Ishikawa (cell line): Measurements from ENCODE around the gene HSF2.
A peak's percentile ranks its signal among the peaks of the same experiment; 100 is the strongest.

Experiments
- CEBPB ChIP-seq: IDR thresholded peaks from 2 replicates; pipeline ENCODE4 v1.6.1; 2012
- CREB1 ChIP-seq: IDR thresholded peaks from 2 replicates; pipeline ENCODE4 v1.6.1; 2012; ENCODE audit warnings: low read depth
- EGR1 ChIP-seq: IDR thresholded peaks from 2 replicates; pipeline ENCODE4 v1.6.1; 2012
- EP300 ChIP-seq: IDR thresholded peaks from 2 replicates; pipeline ENCODE4 v1.6.1; 2012; ENCODE audit warnings: borderline replicate concordance
- FOXM1 ChIP-seq: IDR thresholded peaks from 2 replicates; pipeline ENCODE4 v1.6.1; 2012; ENCODE audit warnings: low read depth, borderline replicate concordance
- NFIC ChIP-seq: IDR thresholded peaks from 2 replicates; pipeline ENCODE4 v1.6.1; 2012
- RAD21 ChIP-seq: IDR thresholded peaks from 2 replicates; pipeline ENCODE4 v1.6.1; 2012; ENCODE audit warnings: low read depth
- TAF1 ChIP-seq: IDR thresholded peaks from 2 replicates; pipeline ENCODE4 v1.6.1; 2012; ENCODE audit warnings: low read depth, mild to moderate bottlenecking
- TCF12 ChIP-seq: IDR thresholded peaks from 2 replicates; pipeline ENCODE4 v1.6.1; 2012; ENCODE audit warnings: low read depth
- TEAD4 ChIP-seq: IDR thresholded peaks from 2 replicates; pipeline ENCODE4 v1.6.1; 2012
- YY1 ChIP-seq: IDR thresholded peaks from 2 replicates; pipeline ENCODE4 v1.6.1; 2012; ENCODE audit warnings: low read depth
- ZBTB7A ChIP-seq: IDR thresholded peaks from 2 replicates; pipeline ENCODE4 v1.6.1; 2012; ENCODE audit warnings: low read depth
- TF ChIP-seq, protein P1 (sequence below): IDR thresholded peaks from 2 replicates; pipeline ENCODE4 v1.6.1; 2012; ENCODE audit warnings: low read depth, mild to moderate bottlenecking
- TF ChIP-seq, protein P2 (sequence below): IDR thresholded peaks from 2 replicates; pipeline ENCODE4 v1.6.1; 2012
- TF ChIP-seq, protein P3 (sequence below): IDR thresholded peaks from 2 replicates; pipeline ENCODE4 v1.6.1; 2012

HSF2 gene

DNA sequence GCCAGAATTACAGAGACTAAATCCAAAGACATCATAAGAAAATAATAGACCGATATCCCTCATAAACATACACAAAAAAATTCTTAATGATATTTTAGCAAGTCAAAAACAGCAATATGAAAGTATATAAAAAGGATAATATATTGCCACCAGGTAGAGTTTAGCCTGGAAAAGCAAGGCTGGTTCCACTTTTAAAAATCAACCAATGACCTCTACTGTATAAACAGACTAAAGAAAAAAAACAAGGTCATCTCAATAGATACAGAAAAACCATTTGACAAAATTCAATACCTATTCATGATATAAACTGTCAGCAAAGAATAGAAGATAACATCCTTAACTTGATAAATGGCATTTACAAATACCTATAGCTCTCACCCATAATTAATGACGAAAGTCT, 62.4 kb downstream of the HSF2 start:
- TF ChIP-seq YY1: no peak
- TF ChIP-seq EP300: no peak
- no peak for TF ChIP-seq ZBTB7A
- no peak for TF ChIP-seq EGR1

DNA sequence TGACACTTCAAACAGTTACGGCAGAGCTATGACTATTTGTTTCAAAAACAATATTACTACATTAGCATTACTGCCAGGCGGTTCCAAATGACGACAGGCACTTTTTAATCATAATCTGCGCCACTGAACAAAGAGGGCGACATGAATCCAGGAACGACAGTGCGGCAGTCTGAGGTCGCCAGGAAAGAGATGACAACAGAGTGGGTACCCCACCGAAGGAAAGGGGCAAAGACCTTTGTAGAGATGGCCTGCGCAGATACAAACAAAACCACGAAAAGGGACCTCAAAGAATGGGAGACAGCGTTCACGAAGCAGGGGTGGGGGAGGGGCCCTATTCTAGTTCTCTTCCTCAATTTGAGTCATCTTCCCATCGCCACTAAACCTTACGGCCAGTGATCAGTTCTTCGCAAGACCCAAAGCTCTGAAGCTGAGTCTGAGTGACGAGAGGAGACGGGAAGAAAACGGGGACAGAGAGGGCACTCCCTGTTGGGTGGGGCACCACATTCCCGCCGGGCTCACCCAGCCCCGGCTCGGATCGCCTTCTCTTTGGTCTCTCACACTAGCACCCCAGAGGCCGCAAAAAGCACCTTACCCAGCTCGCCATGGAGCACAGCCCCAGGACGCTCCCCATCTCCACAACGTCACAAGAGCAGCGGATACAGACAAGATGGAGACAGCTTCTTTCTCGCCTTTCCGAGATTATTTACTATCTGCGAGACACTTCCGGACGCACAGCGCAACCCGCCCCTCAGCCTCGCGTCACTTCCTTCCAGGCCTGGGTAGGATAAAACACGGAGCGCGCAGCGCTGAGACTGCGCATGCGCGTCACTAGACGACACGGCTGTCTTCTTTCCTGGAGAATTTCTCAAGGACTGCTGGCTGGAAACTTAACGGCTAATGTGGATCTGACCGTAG, 71.9 kb downstream of the HSF2 start, which contains the start of gene SERINC1:
Gene SERINC1, minus strand, starts transcription at position 701 of the 915 bp plus-strand sequence. Its CDS starts 70 bp downstream, at position 631.
- TF ChIP-seq TCF12: peak; percentile 20; the same call in 1 of the 2 replicates
- no peak for TF ChIP-seq TEAD4
- TF ChIP-seq ZBTB7A: no peak
- TF ChIP-seq, protein P1, sequence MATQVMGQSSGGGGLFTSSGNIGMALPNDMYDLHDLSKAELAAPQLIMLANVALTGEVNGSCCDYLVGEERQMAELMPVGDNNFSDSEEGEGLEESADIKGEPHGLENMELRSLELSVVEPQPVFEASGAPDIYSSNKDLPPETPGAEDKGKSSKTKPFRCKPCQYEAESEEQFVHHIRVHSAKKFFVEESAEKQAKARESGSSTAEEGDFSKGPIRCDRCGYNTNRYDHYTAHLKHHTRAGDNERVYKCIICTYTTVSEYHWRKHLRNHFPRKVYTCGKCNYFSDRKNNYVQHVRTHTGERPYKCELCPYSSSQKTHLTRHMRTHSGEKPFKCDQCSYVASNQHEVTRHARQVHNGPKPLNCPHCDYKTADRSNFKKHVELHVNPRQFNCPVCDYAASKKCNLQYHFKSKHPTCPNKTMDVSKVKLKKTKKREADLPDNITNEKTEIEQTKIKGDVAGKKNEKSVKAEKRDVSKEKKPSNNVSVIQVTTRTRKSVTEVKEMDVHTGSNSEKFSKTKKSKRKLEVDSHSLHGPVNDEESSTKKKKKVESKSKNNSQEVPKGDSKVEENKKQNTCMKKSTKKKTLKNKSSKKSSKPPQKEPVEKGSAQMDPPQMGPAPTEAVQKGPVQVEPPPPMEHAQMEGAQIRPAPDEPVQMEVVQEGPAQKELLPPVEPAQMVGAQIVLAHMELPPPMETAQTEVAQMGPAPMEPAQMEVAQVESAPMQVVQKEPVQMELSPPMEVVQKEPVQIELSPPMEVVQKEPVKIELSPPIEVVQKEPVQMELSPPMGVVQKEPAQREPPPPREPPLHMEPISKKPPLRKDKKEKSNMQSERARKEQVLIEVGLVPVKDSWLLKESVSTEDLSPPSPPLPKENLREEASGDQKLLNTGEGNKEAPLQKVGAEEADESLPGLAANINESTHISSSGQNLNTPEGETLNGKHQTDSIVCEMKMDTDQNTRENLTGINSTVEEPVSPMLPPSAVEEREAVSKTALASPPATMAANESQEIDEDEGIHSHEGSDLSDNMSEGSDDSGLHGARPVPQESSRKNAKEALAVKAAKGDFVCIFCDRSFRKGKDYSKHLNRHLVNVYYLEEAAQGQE: no peak
- TF ChIP-seq, protein P2, sequence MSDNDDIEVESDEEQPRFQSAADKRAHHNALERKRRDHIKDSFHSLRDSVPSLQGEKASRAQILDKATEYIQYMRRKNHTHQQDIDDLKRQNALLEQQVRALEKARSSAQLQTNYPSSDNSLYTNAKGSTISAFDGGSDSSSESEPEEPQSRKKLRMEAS: no peak; the same call in 1 of the 2 replicates
- TF ChIP-seq EP300: no peak
- TF ChIP-seq, protein P3, sequence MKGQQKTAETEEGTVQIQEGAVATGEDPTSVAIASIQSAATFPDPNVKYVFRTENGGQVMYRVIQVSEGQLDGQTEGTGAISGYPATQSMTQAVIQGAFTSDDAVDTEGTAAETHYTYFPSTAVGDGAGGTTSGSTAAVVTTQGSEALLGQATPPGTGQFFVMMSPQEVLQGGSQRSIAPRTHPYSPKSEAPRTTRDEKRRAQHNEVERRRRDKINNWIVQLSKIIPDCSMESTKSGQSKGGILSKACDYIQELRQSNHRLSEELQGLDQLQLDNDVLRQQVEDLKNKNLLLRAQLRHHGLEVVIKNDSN: no peak
- peak; percentile 53; the same call in 1 of the 2 replicates for TF ChIP-seq YY1
- no peak for TF ChIP-seq NFIC
- no peak; the same call in 1 of the 2 replicates for TF ChIP-seq CEBPB
- no peak for TF ChIP-seq RAD21
- no peak for TF ChIP-seq EGR1
- TF ChIP-seq CREB1: peak; percentile 71
- peak; percentile 58 for TF ChIP-seq TAF1
- no peak for TF ChIP-seq FOXM1

DNA sequence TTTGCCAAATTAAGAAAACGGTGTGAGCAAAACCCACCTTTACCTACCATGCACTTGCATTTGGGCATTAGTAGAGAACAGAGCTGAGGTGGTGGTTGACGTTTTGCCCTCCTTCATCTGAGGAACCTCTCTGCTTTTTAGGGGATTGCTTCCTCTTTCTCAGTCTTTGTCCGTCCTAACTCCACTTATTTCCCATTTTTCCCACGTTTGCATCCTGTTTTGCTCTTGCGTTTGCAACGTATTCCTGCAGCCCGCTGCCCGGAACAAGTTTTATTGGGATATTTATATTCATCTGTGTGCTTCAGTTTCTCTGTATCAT, 72.5 kb downstream of the HSF2 start:
- TF ChIP-seq EP300 (no peak), CEBPB (no peak), RAD21 (no peak), TEAD4 (no peak), TAF1 (no peak), CREB1 (no peak), ZBTB7A (no peak), EGR1 (no peak)
- TF ChIP-seq, protein P1: no peak

DNA sequence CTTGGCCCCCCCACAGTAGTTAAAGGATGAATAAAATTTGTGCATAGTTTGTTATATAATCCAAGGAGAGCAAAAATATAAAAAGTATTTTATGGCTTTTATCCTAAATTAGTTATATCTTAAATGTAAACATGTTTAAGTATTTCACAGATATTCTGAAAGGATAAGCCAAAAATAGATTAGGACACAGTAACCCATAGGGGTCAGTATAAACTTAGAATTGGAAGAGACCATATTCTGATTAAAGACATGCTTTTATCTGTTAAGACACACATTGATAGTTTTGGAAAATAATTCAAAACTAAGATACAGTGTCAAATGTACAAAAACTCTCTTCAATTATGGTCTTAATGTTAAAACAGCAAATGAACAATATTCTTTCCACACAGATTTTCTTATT, 76.7 kb downstream of the HSF2 start:
- TF ChIP-seq RAD21: peak; percentile 40
- TF ChIP-seq YY1: no peak

DNA sequence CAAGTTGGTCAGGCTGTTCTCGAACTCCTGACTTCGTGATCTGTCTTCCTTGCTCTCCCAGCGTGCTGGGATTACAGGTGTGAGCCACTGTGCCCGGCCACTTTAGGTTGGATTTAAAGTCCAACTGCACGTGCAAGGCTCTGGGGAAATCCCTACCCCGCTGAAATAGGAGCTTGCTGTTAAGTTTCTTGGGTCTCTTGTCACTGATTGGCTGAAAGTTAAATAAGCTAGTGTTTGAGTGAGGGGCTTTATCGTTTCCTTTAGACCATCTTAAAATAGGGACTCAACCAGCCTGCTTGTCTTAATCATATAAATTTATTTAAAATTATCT, 83.3 kb downstream of the HSF2 start:
- no peak for TF ChIP-seq YY1
- TF ChIP-seq CEBPB: no peak
- TF ChIP-seq EGR1: no peak
- no peak for TF ChIP-seq CREB1
- TF ChIP-seq TEAD4: no peak
- TF ChIP-seq, protein P3: no peak
- TF ChIP-seq NFIC: no peak
- TF ChIP-seq TCF12: no peak
- TF ChIP-seq ZBTB7A: no peak
- TF ChIP-seq FOXM1: no peak
- TF ChIP-seq EP300: no peak
- TF ChIP-seq TAF1: no peak
- TF ChIP-seq, protein P1: no peak
- TF ChIP-seq RAD21: no peak
- TF ChIP-seq, protein P2: no peak
